ENCODE results near the gene PPP1R2. TPM values are rescaled to one million over a fixed set of nuclear protein-coding genes. Genes with fewer than 3 reads are reported as not detected.
"Not testable (repeated sequence)": the region's sequence is repeated elsewhere in the genome, so short reads cannot be mapped to it uniquely, and the experiment has no call there.

Gene PPP1R2
- total RNA-seq = 10 to 100 TPM; 37.4 to 55.8 TPM

- H3K27ac ChIP-seq = peak within 1 kb of the TSS; percentile 86
- intact Hi-C loops (cut with DNase I) = no loop called here
- no peaks in the 10 kb centered on the region for H3K9me3 ChIP-seq
- no peaks in the 10 kb centered on the region for H3K27me3 ChIP-seq
- no peaks in the 10 kb centered on the region for H3K36me3 ChIP-seq
- peak within 1 kb of the TSS; percentile 85 to 97 for H3K9ac ChIP-seq (ENCODE audit: low read depth in 2 of 2, low read length in 2 of 2)
- H3K4me3 ChIP-seq = peak within 1 kb of the TSS; percentile 86
- no peaks in the 10 kb centered on the region for H3K4me1 ChIP-seq
- DNase-seq = peak; percentile 93
- TF ChIP-seq, protein P1, sequence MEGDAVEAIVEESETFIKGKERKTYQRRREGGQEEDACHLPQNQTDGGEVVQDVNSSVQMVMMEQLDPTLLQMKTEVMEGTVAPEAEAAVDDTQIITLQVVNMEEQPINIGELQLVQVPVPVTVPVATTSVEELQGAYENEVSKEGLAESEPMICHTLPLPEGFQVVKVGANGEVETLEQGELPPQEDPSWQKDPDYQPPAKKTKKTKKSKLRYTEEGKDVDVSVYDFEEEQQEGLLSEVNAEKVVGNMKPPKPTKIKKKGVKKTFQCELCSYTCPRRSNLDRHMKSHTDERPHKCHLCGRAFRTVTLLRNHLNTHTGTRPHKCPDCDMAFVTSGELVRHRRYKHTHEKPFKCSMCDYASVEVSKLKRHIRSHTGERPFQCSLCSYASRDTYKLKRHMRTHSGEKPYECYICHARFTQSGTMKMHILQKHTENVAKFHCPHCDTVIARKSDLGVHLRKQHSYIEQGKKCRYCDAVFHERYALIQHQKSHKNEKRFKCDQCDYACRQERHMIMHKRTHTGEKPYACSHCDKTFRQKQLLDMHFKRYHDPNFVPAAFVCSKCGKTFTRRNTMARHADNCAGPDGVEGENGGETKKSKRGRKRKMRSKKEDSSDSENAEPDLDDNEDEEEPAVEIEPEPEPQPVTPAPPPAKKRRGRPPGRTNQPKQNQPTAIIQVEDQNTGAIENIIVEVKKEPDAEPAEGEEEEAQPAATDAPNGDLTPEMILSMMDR (IDR thresholded peaks at IDR 0.05) = no peak
These were observed at the start of gene PPP1R2 for GRCh38 chr3:195542698-195543499. Gene PPP1R2 (minus strand): TSS chr3:195543325. CDS start chr3:195543025, 300 bp downstream.

GRCh38 chr3:195591852-195592251 is 48.7 kb upstream of the PPP1R2 start:
- H3K27me3 ChIP-seq = no peaks in the 10 kb centered on the region
- no peak overlapping the region for H3K9ac ChIP-seq (ENCODE audit: low read depth in 2 of 2, low read length in 2 of 2)
- no peaks in the 10 kb centered on the region for H3K4me1 ChIP-seq
- no peak overlapping the region for H3K4me3 ChIP-seq
- intact Hi-C loops (cut with DNase I) = no loop called here
- H3K9me3 ChIP-seq = no peaks in the 10 kb centered on the region
- DNase-seq = no peak
- no peaks in the 10 kb centered on the region for H3K36me3 ChIP-seq
- TF ChIP-seq, protein P1 (IDR thresholded peaks at IDR 0.05) = no peak
- no peak overlapping the region for H3K27ac ChIP-seq

- Histone ChIP-seq H3K27ac (no peak overlapping the region), H3K4me3 (no peak overlapping the region), H3K27me3 (no peaks in the 10 kb centered on the region), H3K36me3 (no peaks in the 10 kb centered on the region), H3K4me1 (no peaks in the 10 kb centered on the region), H3K9me3 (no peaks in the 10 kb centered on the region), H3K9ac (ENCODE audit: low read depth in 2 of 2, low read length in 2 of 2) (no peak overlapping the region)
- TF ChIP-seq, protein P1 (IDR thresholded peaks at IDR 0.05) = no peak
- no peak for DNase-seq
- intact Hi-C loops (cut with DNase I) = no loop called here
These were observed 48.1 kb upstream of the PPP1R2 start for GRCh38 chr3:195591220-195591619.

- DNase-seq; H3K36me3 ChIP-seq; H3K9ac ChIP-seq (ENCODE audit: low read depth in 2 of 2, low read length in 2 of 2); H3K9me3 ChIP-seq; H3K27ac ChIP-seq; H3K4me1 ChIP-seq; intact Hi-C loops (cut with DNase I); H3K27me3 ChIP-seq; H3K4me3 ChIP-seq: not testable (repeated sequence)
These were observed 47.3 kb upstream of the PPP1R2 start for GRCh38 chr3:195590381-195590780.

DNA sequence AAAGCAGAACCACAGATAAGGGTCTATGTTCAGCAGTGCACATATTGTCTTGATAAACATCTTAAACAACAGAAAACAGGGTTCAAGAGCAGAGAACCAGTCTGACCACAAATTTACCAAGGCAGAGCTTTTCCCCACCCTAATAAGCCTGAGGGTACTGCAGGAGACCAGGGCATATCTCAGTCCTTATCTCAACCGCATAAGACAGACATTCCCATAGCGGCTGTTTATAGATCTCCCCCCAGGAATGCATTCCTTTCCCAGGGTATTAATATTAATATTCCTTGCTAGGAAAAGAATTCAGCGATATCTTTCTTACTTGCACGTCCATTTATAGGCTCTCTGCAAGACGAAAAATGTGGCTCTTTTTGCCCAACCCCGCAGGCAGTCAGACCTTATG is 46.7 kb upstream of the PPP1R2 start:
- H3K27ac ChIP-seq; H3K36me3 ChIP-seq; H3K4me1 ChIP-seq; H3K27me3 ChIP-seq; intact Hi-C loops (cut with DNase I); H3K9ac ChIP-seq (ENCODE audit: low read depth in 2 of 2, low read length in 2 of 2); H3K9me3 ChIP-seq; DNase-seq; H3K4me3 ChIP-seq: not testable (repeated sequence)

DNA sequence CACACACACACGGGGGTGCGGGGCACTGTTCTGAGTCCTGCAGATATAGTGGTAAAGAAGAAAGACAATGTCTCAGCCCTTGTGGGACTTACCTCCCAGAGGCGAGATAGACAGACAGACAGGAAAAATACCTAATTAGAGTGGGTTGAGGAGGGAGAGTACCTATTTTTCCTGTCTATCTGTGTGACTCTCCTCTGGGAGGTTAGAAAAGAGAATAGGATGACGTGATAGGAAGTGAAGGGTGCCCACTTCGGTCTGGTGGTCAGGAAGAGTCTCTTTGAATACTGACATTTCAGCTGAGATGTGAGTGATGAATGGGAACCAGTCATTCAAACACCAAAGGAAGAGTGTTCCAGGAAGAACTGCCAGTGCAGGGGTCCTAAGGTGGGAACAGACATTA is 44.7 kb upstream of the PPP1R2 start:
- no peaks in the 10 kb centered on the region for H3K27me3 ChIP-seq
- TF ChIP-seq, protein P1 (IDR thresholded peaks at IDR 0.05) = no peak
- no peak overlapping the region for H3K27ac ChIP-seq
- no peaks in the 10 kb centered on the region for H3K4me1 ChIP-seq
- intact Hi-C loops (cut with DNase I) = no loop called here
- H3K36me3 ChIP-seq = no peaks in the 10 kb centered on the region
- DNase-seq = no peak
- no peaks in the 10 kb centered on the region for H3K9me3 ChIP-seq
- H3K4me3 ChIP-seq = no peak overlapping the region
- no peak overlapping the region for H3K9ac ChIP-seq (ENCODE audit: low read depth in 2 of 2, low read length in 2 of 2)

Data from colonic mucosa (tissue), 4 donors.